ENCODE results near the gene CSTA. TPM values are rescaled to one million over a fixed set of nuclear protein-coding genes. Genes with fewer than 3 reads are reported as not detected.

CSTA gene
- total RNA-seq, 2 experiments from 2014 or later, result not detected

GRCh38 chr3:122295266-122296062 lies 29.6 kb upstream of the CSTA start:
- no peak for TF ChIP-seq CTCF (IDR thresholded peaks at IDR 0.05)
- H3K36me3 Mint-ChIP-seq (ENCODE audit: low read depth), result no peaks in the 10 kb centered on the region
- H3K9me3 Mint-ChIP-seq, result peaks cover 1% of the 10 kb centered on the region
- H3K27me3 Mint-ChIP-seq, result peaks cover 1% of the 10 kb centered on the region
- CTCF ChIA-PET, result interaction anchor here (3.0 kb wide), 1 partner anchor 194 kb away, joined by 10 read pairs; no protein-coding TSS in a partner anchor
- no peak for DNase-seq
- POLR2A ChIA-PET, result no interaction called here
- H3K4me3 Mint-ChIP-seq, result no peak overlapping the region
- intact Hi-C loops (cut with micrococcal nuclease), result loop anchor here (5.0 kb wide), 1 partner anchor 38 kb away; no protein-coding TSS in a partner anchor
- ATAC-seq, result peak; percentile 48
- no peak overlapping the region for H3K27ac Mint-ChIP-seq
- peaks cover 20% of the 10 kb centered on the region for H3K4me1 Mint-ChIP-seq (ENCODE audit: low read depth)

DNA sequence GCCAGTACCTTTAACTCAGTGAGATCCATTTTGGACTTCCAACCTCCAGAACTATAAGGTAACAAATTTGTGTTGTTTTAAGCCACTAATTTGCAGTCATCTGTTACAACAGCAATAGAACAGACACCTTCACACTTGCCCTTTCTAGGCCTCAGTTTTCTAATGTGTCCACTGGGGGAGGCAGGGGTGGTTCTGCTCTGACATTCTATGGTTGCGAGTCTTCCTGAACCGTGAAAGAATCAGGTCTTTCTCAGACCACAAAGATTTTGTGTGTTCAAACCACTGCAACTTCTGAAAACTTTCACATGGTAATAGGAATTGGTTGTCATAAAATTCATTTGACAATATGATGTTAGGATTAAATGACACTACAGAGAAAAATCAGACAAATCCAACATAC lies 26.8 kb upstream of the CSTA start:
- ChIA-PET CTCF (no interaction called here), POLR2A (no interaction called here)
- Mint-ChIP-seq H3K27ac (no peak overlapping the region), H3K36me3 (ENCODE audit: low read depth) (no peaks in the 10 kb centered on the region), H3K27me3 (no peaks in the 10 kb centered on the region), H3K4me1 (ENCODE audit: low read depth) (peaks cover 20% of the 10 kb centered on the region), H3K4me3 (no peak overlapping the region), H3K9me3 (peaks cover 2% of the 10 kb centered on the region)
- peak; percentile 61 for DNase-seq
- intact Hi-C loops (cut with micrococcal nuclease), result loop anchor here (5.0 kb wide), 1 partner anchor 41 kb away; no protein-coding TSS in a partner anchor
- ATAC-seq, result peak; percentile 82
- TF ChIP-seq CTCF (IDR thresholded peaks at IDR 0.05), result no peak

- TF ChIP-seq CTCF (IDR thresholded peaks at IDR 0.05), result no peak
- intact Hi-C loops (cut with micrococcal nuclease), result loop anchor here (1.0 to 5.0 kb wide), 2 partner anchors 42 to 198 kb away; no protein-coding TSS in a partner anchor
- no peak for DNase-seq
- ATAC-seq, result no peak
- Mint-ChIP-seq H3K4me1 (ENCODE audit: low read depth) (peaks cover 20% of the 10 kb centered on the region), H3K4me3 (no peak overlapping the region), H3K9me3 (peaks cover 2% of the 10 kb centered on the region), H3K36me3 (ENCODE audit: low read depth) (no peaks in the 10 kb centered on the region), H3K27ac (no peak overlapping the region), H3K27me3 (no peaks in the 10 kb centered on the region)
- ChIA-PET POLR2A (interaction anchor here (1.3 kb wide), 1 partner anchor 197 kb away, joined by 3 read pairs; no protein-coding TSS in a partner anchor), CTCF (interaction anchor here (0.7 to 4.8 kb wide), 21 partner anchors 9 to 753 kb away, joined by 3 to 80 read pairs (median 6); partner anchors contain the start of gene POLQ)
These were observed 25.8 kb upstream of the CSTA start for GRCh38 chr3:122299215-122299614.

GRCh38 chr3:122299872-122300460 lies 25.1 kb upstream of the CSTA start:
- POLR2A ChIA-PET, result interaction anchor here (0.6 to 1.3 kb wide), 2 partner anchors 197 to 753 kb away, joined by 3 read pairs; no protein-coding TSS in a partner anchor
- TF ChIP-seq CTCF (IDR thresholded peaks at IDR 0.05), result peak; percentile 79
- no peak overlapping the region for H3K27ac Mint-ChIP-seq
- no peaks in the 10 kb centered on the region for H3K27me3 Mint-ChIP-seq
- peak; percentile 54 for DNase-seq
- intact Hi-C loops (cut with micrococcal nuclease), result loop anchor here (1.0 to 5.0 kb wide), 2 partner anchors 43 to 199 kb away; no protein-coding TSS in a partner anchor
- H3K9me3 Mint-ChIP-seq, result peaks cover 2% of the 10 kb centered on the region
- H3K4me1 Mint-ChIP-seq (ENCODE audit: low read depth), result peaks cover 20% of the 10 kb centered on the region
- no peaks in the 10 kb centered on the region for H3K36me3 Mint-ChIP-seq (ENCODE audit: low read depth)
- ATAC-seq, result peak; percentile 69
- CTCF ChIA-PET, result interaction anchor here (0.6 to 4.8 kb wide), 32 partner anchors 8 to 754 kb away, joined by 3 to 80 read pairs (median 6); partner anchors contain the start of gene POLQ
- H3K4me3 Mint-ChIP-seq, result no peak overlapping the region
